Activated naive CD8-positive, alpha-beta T cell treated with anti-CD3 and anti-CD28 coated beads for 36 hours (primary cell): Measurements from ENCODE around the gene DCDC2. TPM values are rescaled to one million over a fixed set of nuclear protein-coding genes. Genes with fewer than 3 reads are reported as not detected.
"Not testable (repeated sequence)": the region's sequence is repeated elsewhere in the genome, so short reads cannot be mapped to it uniquely, and the experiment has no call there.

Experiments used
- DNase-seq: peaks from one replicate; pipeline ENCODE4 v3.0.0; 2021
- H3K27ac Mint-ChIP-seq: one replicate; pipeline ENCODE4 v1.8.0; 2022; ENCODE audit warnings: mild to moderate bottlenecking, moderate library complexity, mixed read lengths
- H3K27me3 Mint-ChIP-seq: one replicate; pipeline ENCODE4 v1.8.0; 2022; ENCODE audit warnings: mild to moderate bottlenecking, mixed read lengths
- H3K36me3 Mint-ChIP-seq: one replicate; pipeline ENCODE4 v1.8.0; 2021; ENCODE audit warnings: mild to moderate bottlenecking, mixed read lengths
- H3K4me1 Mint-ChIP-seq: one replicate; pipeline ENCODE4 v1.8.0; 2021; ENCODE audit warnings: mixed read lengths
- H3K4me3 Mint-ChIP-seq: one replicate; pipeline ENCODE4 v1.8.0; 2022; ENCODE audit warnings: mild to moderate bottlenecking, moderate library complexity, mixed read lengths
- H3K9me3 Mint-ChIP-seq: one replicate; pipeline ENCODE4 v1.8.0; 2022; ENCODE audit warnings: mixed read lengths
- total RNA-seq, 2 experiments: library from RNA; stranded (reverse); gene quantifications; one replicate each; pipeline ENCODE4 v1.2.3, GENCODE V29; 2021

DCDC2 gene
- total RNA-seq, 2 experiments from 2014 or later = 0.04 TPM; not detected in 1

GRCh38 chr6:24385536-24386269, 27.8 kb upstream of the DCDC2 start:
- DNase-seq = no peak
- Mint-ChIP-seq H3K9me3 (no peaks in the 10 kb centered on the region), H3K36me3 (peaks cover 2% of the 10 kb centered on the region), H3K4me3 (no peak overlapping the region), H3K27me3 (peaks cover 16% of the 10 kb centered on the region), H3K27ac (no peak overlapping the region), H3K4me1 (no peaks in the 10 kb centered on the region)

- not testable (repeated sequence) for H3K27ac Mint-ChIP-seq, DNase-seq
Measured at GRCh38 chr6:24384369-24385130, 26.7 kb upstream of the DCDC2 start.

GRCh38 chr6:24382891-24383494, 25.1 kb upstream of the DCDC2 start:
- not testable (repeated sequence) for H3K4me1 Mint-ChIP-seq, H3K9me3 Mint-ChIP-seq, H3K27ac Mint-ChIP-seq, H3K4me3 Mint-ChIP-seq, DNase-seq, H3K36me3 Mint-ChIP-seq
- H3K27me3 Mint-ChIP-seq = peaks cover 16% of the 10 kb centered on the region

More at GRCh38 chr6:24384369-24385130, 26.7 kb upstream of the DCDC2 start:
- peaks cover 16% of the 10 kb centered on the region for H3K27me3 Mint-ChIP-seq
- H3K36me3 Mint-ChIP-seq, H3K4me3 Mint-ChIP-seq, H3K9me3 Mint-ChIP-seq, H3K4me1 Mint-ChIP-seq: not testable (repeated sequence)

GRCh38 chr6:24382220-24382540, 24.3 kb upstream of the DCDC2 start:
- H3K4me1 Mint-ChIP-seq = no peaks in the 10 kb centered on the region
- no peak for DNase-seq
- no peak overlapping the region for H3K27ac Mint-ChIP-seq

GRCh38 chr6:24381476-24382219, 23.8 kb upstream of the DCDC2 start:
- Mint-ChIP-seq H3K27ac (no peak overlapping the region), H3K9me3 (no peaks in the 10 kb centered on the region), H3K36me3 (peaks cover 2% of the 10 kb centered on the region), H3K4me1 (no peaks in the 10 kb centered on the region), H3K4me3 (no peak overlapping the region), H3K27me3 (peaks cover 12% of the 10 kb centered on the region)
- no peak for DNase-seq

More at GRCh38 chr6:24382220-24382540, 24.3 kb upstream of the DCDC2 start:
- Mint-ChIP-seq H3K36me3 (peaks cover 2% of the 10 kb centered on the region), H3K27me3 (peaks cover 12% of the 10 kb centered on the region), H3K4me3 (no peak overlapping the region), H3K9me3 (no peaks in the 10 kb centered on the region)

GRCh38 chr6:24378473-24379097, 20.7 kb upstream of the DCDC2 start:
- Mint-ChIP-seq H3K9me3 (no peaks in the 10 kb centered on the region), H3K4me3 (no peak overlapping the region), H3K27me3 (peaks cover 2% of the 10 kb centered on the region), H3K27ac (no peak overlapping the region), H3K4me1 (no peaks in the 10 kb centered on the region), H3K36me3 (no peaks in the 10 kb centered on the region)
- no peak for DNase-seq

- no peaks in the 10 kb centered on the region for H3K4me1 Mint-ChIP-seq
- peaks cover 9% of the 10 kb centered on the region for H3K27me3 Mint-ChIP-seq
- no peak overlapping the region for H3K4me3 Mint-ChIP-seq
- no peak for DNase-seq
- no peaks in the 10 kb centered on the region for H3K9me3 Mint-ChIP-seq
- no peak overlapping the region for H3K27ac Mint-ChIP-seq
- H3K36me3 Mint-ChIP-seq = no peaks in the 10 kb centered on the region
Measured at GRCh38 chr6:24376871-24377270, 19.0 kb upstream of the DCDC2 start.

- DNase-seq = no peak
- no peak overlapping the region for H3K4me3 Mint-ChIP-seq
- H3K4me1 Mint-ChIP-seq = no peaks in the 10 kb centered on the region
- H3K36me3 Mint-ChIP-seq = no peaks in the 10 kb centered on the region
- H3K27ac Mint-ChIP-seq = no peak overlapping the region
- no peaks in the 10 kb centered on the region for H3K9me3 Mint-ChIP-seq
- peaks cover 16% of the 10 kb centered on the region for H3K27me3 Mint-ChIP-seq
Measured at GRCh38 chr6:24374612-24375011, 16.8 kb upstream of the DCDC2 start.

- H3K4me3 Mint-ChIP-seq, H3K36me3 Mint-ChIP-seq, H3K9me3 Mint-ChIP-seq, H3K4me1 Mint-ChIP-seq, DNase-seq, H3K27me3 Mint-ChIP-seq, H3K27ac Mint-ChIP-seq: not testable (repeated sequence)
Measured at GRCh38 chr6:24365103-24365633, 7.3 kb upstream of the DCDC2 start.

- not testable (repeated sequence) for H3K36me3 Mint-ChIP-seq, H3K27me3 Mint-ChIP-seq, H3K27ac Mint-ChIP-seq, H3K4me3 Mint-ChIP-seq, H3K9me3 Mint-ChIP-seq, DNase-seq
- peaks cover 21% of the 10 kb centered on the region for H3K4me1 Mint-ChIP-seq
Measured at GRCh38 chr6:24362363-24362762, 4.5 kb upstream of the DCDC2 start.

- no peaks in the 10 kb centered on the region for H3K9me3 Mint-ChIP-seq
- H3K27ac Mint-ChIP-seq = peak overlapping the region; percentile 26
- H3K27me3 Mint-ChIP-seq = peaks cover 25% of the 10 kb centered on the region
- H3K4me3 Mint-ChIP-seq = peak overlapping the region; percentile 82
- H3K36me3 Mint-ChIP-seq = no peaks in the 10 kb centered on the region
- peak; percentile 86 for DNase-seq
- H3K4me1 Mint-ChIP-seq = peaks cover 25% of the 10 kb centered on the region
Measured at GRCh38 chr6:24359640-24360454, 2.0 kb upstream of the DCDC2 start.

GRCh38 chr6:24358219-24358821, 461 bp upstream of the DCDC2 start:
- Mint-ChIP-seq H3K27me3 (peaks cover 25% of the 10 kb centered on the region), H3K27ac (no peak overlapping the region), H3K9me3 (no peaks in the 10 kb centered on the region), H3K36me3 (no peaks in the 10 kb centered on the region), H3K4me1 (peaks cover 25% of the 10 kb centered on the region), H3K4me3 (peak overlapping the region; percentile 71)
- no peak for DNase-seq

GRCh38 chr6:24356310-24356973, 1.4 kb downstream of the DCDC2 start:
- no peak for DNase-seq
- Mint-ChIP-seq H3K9me3 (no peaks in the 10 kb centered on the region), H3K36me3 (no peaks in the 10 kb centered on the region), H3K27me3 (peaks cover 25% of the 10 kb centered on the region), H3K27ac (no peak overlapping the region), H3K4me3 (no peak overlapping the region), H3K4me1 (peaks cover 25% of the 10 kb centered on the region)
